Measurements from ENCODE around the gene PTPA.

PTPA gene

GRCh38 chr9:129110740-129111527 lies at the start of gene PTPA, which contains the start of gene CRAT:
Gene PTPA (plus strand): TSS chr9:129111415. CDS start chr9:129111601, 186 bp downstream.
Gene CRAT (minus strand): TSS chr9:129110793. CDS start chr9:129110509, 284 bp downstream.
- Histone ChIP-seq H3K4me1 (ENCODE audit: insufficient read depth, low read length) (peaks cover 19% of the 10 kb centered on the region), H3K4me3 (ENCODE audit: low read length) (peak within 1 kb of the TSS; percentile 62), H3K9me3 (ENCODE audit: low read length) (no peaks in the 10 kb centered on the region), H2AFZ (ENCODE audit: low read depth, low read length) (peak within 1 kb of the TSS; percentile 73), H3K27me3 (ENCODE audit: insufficient read depth, low read length) (no peaks in the 10 kb centered on the region), H3K36me3 (ENCODE audit: insufficient read depth, low read length) (peaks cover 6% of the 10 kb centered on the region)

DNA sequence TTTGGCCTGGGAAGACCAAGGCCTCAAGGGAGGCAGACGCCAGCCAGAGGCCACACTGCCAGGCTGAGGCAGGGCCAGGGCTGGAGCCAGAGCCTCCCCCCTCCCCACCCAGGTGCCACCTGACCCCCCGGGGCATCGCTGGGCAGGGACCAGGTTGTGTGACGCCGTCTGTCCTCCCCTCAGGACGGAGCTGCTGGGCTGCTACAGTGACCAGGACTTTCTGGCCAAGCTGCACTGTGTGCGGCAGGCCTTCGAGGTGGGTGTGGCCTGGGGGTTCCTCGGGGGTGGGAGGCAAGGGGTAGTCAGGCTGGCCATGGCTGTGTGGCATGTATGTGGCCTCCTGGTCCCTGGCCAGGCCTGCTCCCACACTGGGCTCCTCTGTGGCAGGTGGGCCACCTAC lies 48.2 kb upstream of the PTPA start:
- no peaks in the 10 kb centered on the region for H3K27me3 ChIP-seq (ENCODE audit: insufficient read depth, low read length)
- H3K4me3 ChIP-seq (ENCODE audit: low read length): no peak overlapping the region
- H3K4me1 ChIP-seq (ENCODE audit: insufficient read depth, low read length): no peaks in the 10 kb centered on the region
- H2AFZ ChIP-seq (ENCODE audit: low read depth, low read length): no peak overlapping the region
- no peaks in the 10 kb centered on the region for H3K9me3 ChIP-seq (ENCODE audit: low read length)
- peaks cover 40% of the 10 kb centered on the region for H3K36me3 ChIP-seq (ENCODE audit: insufficient read depth, low read length)

- H3K4me3 ChIP-seq (ENCODE audit: low read length): no peak overlapping the region
- no peaks in the 10 kb centered on the region for H3K9me3 ChIP-seq (ENCODE audit: low read length)
- H2AFZ ChIP-seq (ENCODE audit: low read depth, low read length): no peak overlapping the region
- peaks cover 45% of the 10 kb centered on the region for H3K36me3 ChIP-seq (ENCODE audit: insufficient read depth, low read length)
- H3K4me1 ChIP-seq (ENCODE audit: insufficient read depth, low read length): no peaks in the 10 kb centered on the region
- no peaks in the 10 kb centered on the region for H3K27me3 ChIP-seq (ENCODE audit: insufficient read depth, low read length)
These were observed 46.7 kb upstream of the PTPA start for GRCh38 chr9:129064499-129064908.

- H3K4me3 ChIP-seq (ENCODE audit: low read length): no peak overlapping the region
- no peak overlapping the region for H2AFZ ChIP-seq (ENCODE audit: low read depth, low read length)
- no peaks in the 10 kb centered on the region for H3K4me1 ChIP-seq (ENCODE audit: insufficient read depth, low read length)
- no peaks in the 10 kb centered on the region for H3K9me3 ChIP-seq (ENCODE audit: low read length)
- peaks cover 28% of the 10 kb centered on the region for H3K36me3 ChIP-seq (ENCODE audit: insufficient read depth, low read length)
- H3K27me3 ChIP-seq (ENCODE audit: insufficient read depth, low read length): no peaks in the 10 kb centered on the region
These were observed 43.1 kb upstream of the PTPA start for GRCh38 chr9:129068110-129068509.

DNA sequence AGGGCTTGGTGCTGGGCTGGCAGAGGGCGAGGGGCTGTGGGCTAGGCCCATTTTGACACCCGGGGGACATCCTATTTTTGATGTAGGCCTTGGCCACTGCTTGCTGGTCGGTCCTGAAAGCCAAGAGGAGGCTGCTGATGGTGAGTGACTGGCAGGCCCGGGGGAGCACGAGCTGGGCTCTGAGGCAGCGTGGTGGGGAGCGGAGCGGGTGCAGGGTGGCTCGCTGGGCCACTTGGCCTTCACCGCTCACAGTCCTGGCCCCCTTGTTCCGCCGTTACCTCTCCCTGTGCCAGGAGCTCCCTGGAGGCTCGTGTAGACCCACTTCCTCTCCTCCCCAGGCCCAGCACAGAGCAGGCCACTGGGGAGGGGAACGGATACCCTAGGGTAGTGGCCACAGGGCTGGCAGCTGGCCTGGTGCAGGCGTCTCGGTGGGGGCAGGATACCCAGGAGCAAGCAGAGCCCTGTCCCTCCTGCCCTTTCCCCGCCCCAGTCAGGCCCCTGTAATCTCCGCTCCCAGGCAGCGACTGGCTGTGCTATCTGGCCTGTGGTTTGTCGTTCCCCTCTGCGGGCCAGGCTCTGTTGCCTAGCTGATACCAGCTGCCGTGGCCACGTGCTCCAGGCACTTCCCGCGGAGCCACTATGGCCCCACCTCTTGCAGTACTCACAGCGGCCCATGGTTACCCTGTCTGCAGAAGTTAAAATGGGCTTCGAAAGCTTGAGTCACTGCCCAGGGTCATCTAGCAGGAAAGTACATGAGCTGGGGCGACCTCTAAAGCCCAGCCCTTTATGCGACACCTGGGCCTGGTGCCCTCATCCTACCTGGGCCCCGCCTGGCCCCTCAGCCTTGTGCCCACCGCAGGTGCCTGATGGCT lies 42.0 kb upstream of the PTPA start:
- no peak overlapping the region for H2AFZ ChIP-seq (ENCODE audit: low read depth, low read length)
- H3K27me3 ChIP-seq (ENCODE audit: insufficient read depth, low read length): no peaks in the 10 kb centered on the region
- H3K36me3 ChIP-seq (ENCODE audit: insufficient read depth, low read length): peaks cover 23% of the 10 kb centered on the region

DNA sequence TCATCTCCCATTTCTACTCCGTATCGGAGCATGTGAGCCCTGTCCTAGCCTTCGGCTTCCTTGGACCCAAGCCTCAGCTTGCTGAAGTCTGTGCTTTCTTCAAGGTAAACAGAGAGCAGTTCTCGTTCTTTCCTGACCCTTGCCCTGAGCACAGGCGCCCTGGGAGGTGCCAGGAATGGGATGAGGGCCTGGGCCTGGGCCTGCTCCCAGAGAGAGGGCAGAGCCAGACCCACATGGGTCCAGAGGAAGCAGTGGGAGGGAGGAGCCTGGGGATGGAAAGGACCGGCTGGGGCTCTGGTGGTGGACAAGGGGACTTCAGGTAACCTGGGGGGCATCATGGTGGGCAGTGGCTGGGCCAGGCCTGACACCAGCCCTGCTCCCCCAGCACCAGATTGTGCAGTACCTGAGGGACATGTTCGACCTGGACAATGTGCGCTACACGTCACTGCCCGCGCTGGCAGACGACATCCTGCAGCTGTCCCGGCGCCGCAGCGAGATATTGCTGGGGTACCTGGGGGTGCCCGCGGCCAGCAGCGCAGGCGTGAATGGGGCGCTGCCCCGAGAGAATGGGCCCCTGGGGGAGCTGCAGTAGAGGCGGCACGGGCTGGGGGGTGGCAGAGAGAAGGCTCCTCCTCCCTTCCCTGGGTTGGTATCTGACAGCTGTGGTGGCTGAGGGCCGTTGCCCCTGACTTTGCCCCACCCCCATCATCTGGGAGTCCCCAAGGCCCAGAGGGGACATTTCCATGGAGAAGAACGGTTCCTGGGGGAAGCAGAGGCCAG lies 41.2 kb upstream of the PTPA start:
- H3K9me3 ChIP-seq (ENCODE audit: low read length): no peaks in the 10 kb centered on the region
- H3K36me3 ChIP-seq (ENCODE audit: insufficient read depth, low read length): peaks cover 18% of the 10 kb centered on the region
- no peaks in the 10 kb centered on the region for H3K4me1 ChIP-seq (ENCODE audit: insufficient read depth, low read length)

More for the DNA sequence above, 42.0 kb upstream of the PTPA start:
- H3K9me3 ChIP-seq (ENCODE audit: low read length): no peaks in the 10 kb centered on the region
- no peaks in the 10 kb centered on the region for H3K4me1 ChIP-seq (ENCODE audit: insufficient read depth, low read length)
- no peak overlapping the region for H3K4me3 ChIP-seq (ENCODE audit: low read length)

DNA sequence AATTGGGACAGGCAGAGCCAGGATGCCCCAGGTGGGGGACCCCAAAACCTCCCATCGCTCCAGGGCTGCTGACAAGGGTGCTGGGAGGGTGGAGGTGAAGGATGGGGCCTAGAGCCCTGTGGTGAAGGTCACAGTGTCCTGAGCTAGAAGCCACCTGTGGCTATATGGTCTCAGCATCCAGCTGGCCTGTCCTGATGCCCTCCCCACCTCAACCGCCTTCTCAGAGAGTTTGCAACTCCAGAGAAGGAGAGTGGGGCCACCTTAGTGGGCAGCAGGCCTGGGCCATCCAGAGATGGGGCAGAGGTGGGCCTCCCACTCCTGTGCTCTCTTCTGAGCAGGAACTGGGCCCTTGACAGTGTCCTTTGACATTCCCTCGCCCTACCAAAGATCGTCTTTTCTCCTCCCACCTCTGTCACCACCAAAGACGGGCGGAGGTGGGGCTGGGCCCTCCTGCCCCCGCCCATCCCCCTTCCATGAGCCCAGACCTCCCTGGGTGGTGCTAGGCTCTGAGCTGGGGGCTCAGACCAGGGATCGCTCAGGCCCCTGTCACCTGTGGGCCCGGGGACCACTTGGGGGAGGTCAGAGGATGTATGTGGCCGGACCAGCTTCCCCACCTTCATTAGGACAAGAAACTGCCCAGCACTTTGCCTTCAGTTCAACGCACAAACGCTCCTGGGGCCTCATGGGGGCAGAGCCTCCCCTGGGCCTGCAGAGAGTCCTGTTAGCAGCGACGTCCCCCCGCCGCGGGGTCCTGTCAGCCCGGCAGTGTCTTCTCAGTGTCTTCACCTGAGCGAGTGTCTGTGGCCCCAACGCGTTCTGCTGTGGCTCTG lies 40.3 kb upstream of the PTPA start:
- no peaks in the 10 kb centered on the region for H3K27me3 ChIP-seq (ENCODE audit: insufficient read depth, low read length)
- no peaks in the 10 kb centered on the region for H3K9me3 ChIP-seq (ENCODE audit: low read length)
- H3K4me3 ChIP-seq (ENCODE audit: low read length): no peak overlapping the region
- H2AFZ ChIP-seq (ENCODE audit: low read depth, low read length): no peak overlapping the region
- H3K36me3 ChIP-seq (ENCODE audit: insufficient read depth, low read length): peaks cover 14% of the 10 kb centered on the region
- no peaks in the 10 kb centered on the region for H3K4me1 ChIP-seq (ENCODE audit: insufficient read depth, low read length)

More for the DNA sequence above, 41.2 kb upstream of the PTPA start:
- no peak overlapping the region for H2AFZ ChIP-seq (ENCODE audit: low read depth, low read length)
- no peaks in the 10 kb centered on the region for H3K27me3 ChIP-seq (ENCODE audit: insufficient read depth, low read length)
- no peak overlapping the region for H3K4me3 ChIP-seq (ENCODE audit: low read length)

DNA sequence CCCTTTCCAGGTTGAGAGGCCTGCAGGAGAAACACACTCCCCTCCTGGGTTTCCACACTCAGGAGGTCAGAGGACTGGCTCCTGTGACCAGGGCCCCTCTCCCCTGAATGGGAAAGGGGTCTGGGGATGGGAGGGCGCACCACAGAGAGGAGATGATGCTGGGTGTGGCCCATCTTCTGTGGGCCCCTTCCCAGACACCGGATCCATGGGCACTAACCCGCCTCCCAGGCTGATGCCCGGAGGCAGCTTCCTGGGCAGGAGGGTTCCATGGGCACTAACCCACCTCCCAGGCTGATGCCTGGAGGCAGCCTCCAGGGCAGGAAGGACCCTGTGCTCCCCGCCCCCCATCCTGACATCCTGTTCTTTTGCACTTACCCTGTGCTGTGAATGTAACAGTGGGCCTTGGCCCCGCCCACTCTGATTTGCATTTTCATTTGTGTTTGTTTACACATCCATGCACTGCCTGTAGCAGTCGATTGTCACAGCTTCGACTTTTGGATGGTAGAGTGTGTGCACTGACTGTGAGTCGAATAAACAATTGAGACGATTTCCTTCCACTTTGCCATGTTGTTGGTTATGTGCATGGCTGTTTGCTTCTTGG lies 39.6 kb upstream of the PTPA start:
- H3K9me3 ChIP-seq (ENCODE audit: low read length): no peaks in the 10 kb centered on the region
- no peaks in the 10 kb centered on the region for H3K27me3 ChIP-seq (ENCODE audit: insufficient read depth, low read length)
- H3K4me3 ChIP-seq (ENCODE audit: low read length): no peak overlapping the region
- peaks cover 13% of the 10 kb centered on the region for H3K36me3 ChIP-seq (ENCODE audit: insufficient read depth, low read length)
- H3K4me1 ChIP-seq (ENCODE audit: insufficient read depth, low read length): no peaks in the 10 kb centered on the region
- H2AFZ ChIP-seq (ENCODE audit: low read depth, low read length): no peak overlapping the region

- Histone ChIP-seq H2AFZ (ENCODE audit: low read depth, low read length) (no peak overlapping the region), H3K36me3 (ENCODE audit: insufficient read depth, low read length) (peaks cover 12% of the 10 kb centered on the region), H3K4me3 (ENCODE audit: low read length) (no peak overlapping the region), H3K4me1 (ENCODE audit: insufficient read depth, low read length) (no peaks in the 10 kb centered on the region), H3K27me3 (ENCODE audit: insufficient read depth, low read length) (no peaks in the 10 kb centered on the region), H3K9me3 (ENCODE audit: low read length) (no peaks in the 10 kb centered on the region)
These were observed 39.0 kb upstream of the PTPA start for GRCh38 chr9:129072171-129072570.

GRCh38 chr9:129073404-129073803 lies 37.8 kb upstream of the PTPA start:
- Histone ChIP-seq H3K9me3 (ENCODE audit: low read length) (no peaks in the 10 kb centered on the region), H3K27me3 (ENCODE audit: insufficient read depth, low read length) (no peaks in the 10 kb centered on the region), H3K36me3 (ENCODE audit: insufficient read depth, low read length) (peaks cover 4% of the 10 kb centered on the region), H3K4me1 (ENCODE audit: insufficient read depth, low read length) (no peaks in the 10 kb centered on the region), H3K4me3 (ENCODE audit: low read length) (no peak overlapping the region), H2AFZ (ENCODE audit: low read depth, low read length) (no peak overlapping the region)

DNA sequence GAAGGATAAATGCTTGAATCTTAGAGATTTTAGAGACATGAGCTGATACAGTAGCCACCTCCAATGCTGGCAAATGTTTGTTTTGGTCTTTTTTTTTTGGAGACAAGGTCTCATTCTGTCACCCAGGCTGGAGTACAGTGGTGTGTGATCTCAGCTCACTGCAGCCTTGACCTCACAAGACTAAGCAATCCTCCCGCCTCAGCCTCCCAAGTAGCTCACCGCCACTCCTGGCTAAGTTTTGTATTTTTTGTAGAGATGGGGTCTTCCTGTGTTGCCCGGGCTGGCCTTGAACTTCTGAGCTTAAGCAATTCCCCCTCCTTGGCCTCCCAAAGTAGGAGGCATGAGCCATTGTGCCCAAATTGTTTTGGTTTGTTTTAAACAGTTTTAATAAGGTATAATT lies 37.1 kb upstream of the PTPA start:
- Histone ChIP-seq H3K36me3 (ENCODE audit: insufficient read depth, low read length) (no peaks in the 10 kb centered on the region), H3K9me3 (ENCODE audit: low read length) (no peaks in the 10 kb centered on the region), H3K4me1 (ENCODE audit: insufficient read depth, low read length) (no peaks in the 10 kb centered on the region), H3K27me3 (ENCODE audit: insufficient read depth, low read length) (no peaks in the 10 kb centered on the region), H2AFZ (ENCODE audit: low read depth, low read length) (no peak overlapping the region), H3K4me3 (ENCODE audit: low read length) (no peak overlapping the region)
